ENCODE results near the gene NFE2L3. TPM values are rescaled to one million over a fixed set of nuclear protein-coding genes. Genes with fewer than 3 reads are reported as not detected.
"Not testable (repeated sequence)": the region's sequence is repeated elsewhere in the genome, so short reads cannot be mapped to it uniquely, and the experiment has no call there.

Gene NFE2L3, protein sequence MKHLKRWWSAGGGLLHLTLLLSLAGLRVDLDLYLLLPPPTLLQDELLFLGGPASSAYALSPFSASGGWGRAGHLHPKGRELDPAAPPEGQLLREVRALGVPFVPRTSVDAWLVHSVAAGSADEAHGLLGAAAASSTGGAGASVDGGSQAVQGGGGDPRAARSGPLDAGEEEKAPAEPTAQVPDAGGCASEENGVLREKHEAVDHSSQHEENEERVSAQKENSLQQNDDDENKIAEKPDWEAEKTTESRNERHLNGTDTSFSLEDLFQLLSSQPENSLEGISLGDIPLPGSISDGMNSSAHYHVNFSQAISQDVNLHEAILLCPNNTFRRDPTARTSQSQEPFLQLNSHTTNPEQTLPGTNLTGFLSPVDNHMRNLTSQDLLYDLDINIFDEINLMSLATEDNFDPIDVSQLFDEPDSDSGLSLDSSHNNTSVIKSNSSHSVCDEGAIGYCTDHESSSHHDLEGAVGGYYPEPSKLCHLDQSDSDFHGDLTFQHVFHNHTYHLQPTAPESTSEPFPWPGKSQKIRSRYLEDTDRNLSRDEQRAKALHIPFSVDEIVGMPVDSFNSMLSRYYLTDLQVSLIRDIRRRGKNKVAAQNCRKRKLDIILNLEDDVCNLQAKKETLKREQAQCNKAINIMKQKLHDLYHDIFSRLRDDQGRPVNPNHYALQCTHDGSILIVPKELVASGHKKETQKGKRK
- 25.8 TPM for polyA plus RNA-seq (2012; ENCODE audit: insufficient read depth, insufficient read length)

- H3K4me3 ChIP-seq (ENCODE audit: low read length): peak within 1 kb of the TSS; percentile 87
- DNase-seq (ENCODE audit: low read depth, low spot score): peak; percentile 76
Observed at GRCh38 chr7:26151953-26152781, at the start of gene NFE2L3. Gene NFE2L3, plus strand, starts transcription at chr7:26152198. Its CDS starts 301 bp downstream, at chr7:26152499.

DNA sequence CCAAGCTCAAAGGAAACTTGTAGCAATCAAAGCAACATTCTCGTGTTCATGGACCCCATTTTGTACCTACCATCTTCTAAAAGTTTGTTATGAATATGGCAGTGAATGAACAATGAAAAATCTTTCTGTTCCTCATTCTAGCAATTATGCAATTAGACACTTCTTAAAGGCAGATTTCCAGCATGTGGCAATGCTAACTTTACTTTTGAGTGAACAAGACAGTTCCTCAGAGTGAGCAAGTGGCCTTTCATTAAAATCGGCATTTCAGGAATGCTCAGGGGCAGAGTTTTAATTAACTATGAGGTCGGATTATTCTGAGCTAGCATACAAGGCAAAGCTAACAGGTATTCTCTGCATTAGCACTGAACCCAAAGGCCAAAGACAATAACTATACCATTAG is 48.4 kb upstream of the NFE2L3 start:
- no peak for DNase-seq (ENCODE audit: low read depth, low spot score)
- H3K4me3 ChIP-seq (ENCODE audit: low read length): no peak overlapping the region

- no peak overlapping the region for H3K4me3 ChIP-seq (ENCODE audit: low read length)
- DNase-seq (ENCODE audit: low read depth, low spot score): no peak
Observed at GRCh38 chr7:26105236-26105635, 46.8 kb upstream of the NFE2L3 start.

DNA sequence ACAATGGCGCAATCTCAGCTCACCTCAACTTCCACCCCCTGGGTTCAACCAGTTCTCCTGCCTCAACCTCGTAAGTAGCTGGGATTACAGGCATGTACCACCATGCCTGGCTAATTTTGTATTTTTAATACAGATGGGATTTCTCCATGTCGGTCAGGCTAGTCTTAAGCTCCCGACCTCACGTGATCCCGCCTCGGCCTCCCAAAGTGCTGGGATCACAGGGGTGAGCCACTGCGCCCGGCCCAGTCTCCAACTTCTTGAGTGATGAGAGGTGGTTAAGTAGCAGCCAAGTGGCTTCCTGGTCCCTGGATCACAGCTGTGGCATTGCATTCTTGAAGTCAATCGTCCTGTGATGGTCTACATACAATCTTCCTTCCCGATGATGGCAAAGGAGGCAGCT is 46.1 kb upstream of the NFE2L3 start:
- no peak overlapping the region for H3K4me3 ChIP-seq (ENCODE audit: low read length)
- no peak for DNase-seq (ENCODE audit: low read depth, low spot score)

DNA sequence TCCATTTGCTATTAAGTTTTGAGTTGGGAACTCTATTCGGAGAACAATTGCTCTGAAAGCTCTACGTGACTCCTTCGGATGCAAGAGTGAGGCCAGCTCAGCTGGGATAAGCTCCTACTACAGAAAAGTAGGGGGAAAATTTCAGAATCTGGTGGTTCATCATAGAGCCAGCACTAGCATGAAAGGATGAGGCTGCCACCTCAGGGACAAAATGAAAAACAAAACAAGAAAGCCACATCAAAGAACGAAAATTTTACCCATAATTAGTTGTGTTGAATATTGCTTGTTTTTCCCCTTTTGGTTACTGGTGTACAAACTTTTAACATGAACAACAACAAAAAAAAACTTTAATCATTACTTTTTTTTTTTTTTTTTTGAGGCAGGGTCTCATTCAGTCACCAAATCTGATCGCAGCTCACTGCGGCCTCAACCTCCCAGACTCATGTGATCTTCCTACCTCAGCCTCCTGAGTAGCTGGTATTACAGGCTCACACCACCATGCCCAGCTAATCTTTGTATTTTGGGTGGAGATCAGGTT is 39.7 kb upstream of the NFE2L3 start:
- no peak for DNase-seq (ENCODE audit: low read depth, low spot score)
- H3K4me3 ChIP-seq (ENCODE audit: low read length): no peak overlapping the region

- no peak overlapping the region for H3K4me3 ChIP-seq (ENCODE audit: low read length)
- no peak for DNase-seq (ENCODE audit: low read depth, low spot score)
Observed at GRCh38 chr7:26115650-26116049, 36.3 kb upstream of the NFE2L3 start.

- peak; percentile 21 for DNase-seq (ENCODE audit: low read depth, low spot score)
- H3K4me3 ChIP-seq (ENCODE audit: low read length): no peak overlapping the region
Observed at GRCh38 chr7:26117142-26117807, 34.7 kb upstream of the NFE2L3 start.

DNA sequence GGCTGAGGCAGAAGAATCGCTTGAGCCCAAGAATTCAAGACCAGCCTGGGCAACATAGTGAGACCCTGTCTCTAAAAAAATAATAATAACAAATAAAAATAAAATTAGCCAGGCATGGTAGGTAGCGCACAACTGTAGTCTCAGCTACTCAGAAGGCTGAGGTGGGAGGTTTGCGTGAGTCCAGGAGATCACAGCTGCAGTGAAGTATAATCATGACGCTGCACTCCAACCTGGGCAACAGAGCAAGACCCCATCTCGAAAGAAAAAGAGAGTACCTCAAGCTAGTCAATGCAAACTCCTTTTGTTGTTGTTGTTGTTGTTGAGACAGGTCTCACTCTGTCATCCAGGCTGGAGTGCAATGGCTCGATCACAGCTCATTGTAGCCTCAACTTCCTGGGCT is 34.0 kb upstream of the NFE2L3 start:
- no peak for DNase-seq (ENCODE audit: low read depth, low spot score)
- no peak overlapping the region for H3K4me3 ChIP-seq (ENCODE audit: low read length)

DNA sequence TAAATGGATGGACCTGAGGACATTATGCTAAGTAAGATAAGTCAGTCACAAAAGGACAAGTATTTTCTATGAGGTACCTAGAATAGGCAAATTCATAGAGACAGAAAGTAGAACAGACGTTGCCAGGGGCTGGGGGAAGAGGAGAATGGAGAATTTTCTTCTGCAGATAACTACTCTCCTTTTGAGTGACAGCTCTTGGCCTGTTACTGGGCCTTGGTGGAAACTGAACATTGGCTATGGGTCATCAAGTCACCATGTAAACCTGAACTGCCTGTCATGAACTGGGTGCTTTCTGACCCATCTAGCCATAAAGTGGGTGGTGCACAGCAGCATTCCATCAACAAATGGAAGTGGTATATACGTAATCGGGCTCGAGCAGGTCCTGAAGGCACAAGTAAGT is 29.3 kb upstream of the NFE2L3 start:
- DNase-seq (ENCODE audit: low read depth, low spot score): no peak

DNA sequence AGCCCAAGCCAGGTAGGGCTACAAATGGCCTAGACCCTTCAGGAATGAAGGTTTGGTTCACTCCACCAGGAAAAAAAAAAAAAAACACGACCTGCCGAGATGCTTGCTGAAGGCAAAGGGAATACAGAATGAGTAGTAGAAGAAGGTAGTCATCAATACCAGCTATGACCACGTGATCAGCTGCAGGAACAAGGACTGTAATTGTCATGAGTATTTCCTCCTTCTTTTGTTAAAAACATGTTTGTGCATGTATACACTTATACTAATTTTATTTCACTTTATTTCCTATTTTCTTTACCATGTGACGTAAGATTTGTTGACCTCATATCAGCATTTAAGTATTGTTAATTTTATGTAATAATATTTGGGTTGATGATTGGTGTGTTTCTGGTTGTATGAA is 27.2 kb upstream of the NFE2L3 start:
- not testable (repeated sequence) for DNase-seq (ENCODE audit: low read depth, low spot score); H3K4me3 ChIP-seq (ENCODE audit: low read length)

More for the DNA sequence above, 29.3 kb upstream of the NFE2L3 start:
- H3K4me3 ChIP-seq (ENCODE audit: low read length): no peak overlapping the region

DNA sequence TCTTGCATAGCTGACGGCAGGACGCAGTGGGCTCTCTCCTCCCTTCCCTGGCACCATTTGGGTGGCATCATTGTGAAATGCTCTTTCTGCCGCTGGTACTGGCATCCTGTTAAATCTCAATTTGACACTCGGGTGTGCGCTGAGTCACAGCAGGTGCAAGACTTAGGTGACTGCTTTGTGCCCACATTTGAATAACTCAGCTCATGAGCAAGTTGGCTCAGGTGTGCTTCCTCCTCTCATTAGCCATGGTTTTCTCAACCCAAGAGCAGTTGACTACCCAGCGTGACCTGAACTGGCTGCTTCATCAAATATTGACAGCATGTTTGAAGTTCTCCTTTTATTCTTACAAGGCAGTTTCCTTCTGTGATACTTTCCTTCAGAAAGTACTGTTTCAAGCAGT is 24.6 kb upstream of the NFE2L3 start:
- no peak overlapping the region for H3K4me3 ChIP-seq (ENCODE audit: low read length)
- no peak for DNase-seq (ENCODE audit: low read depth, low spot score)

GRCh38 chr7:26131056-26131589 is 20.9 kb upstream of the NFE2L3 start:
- DNase-seq (ENCODE audit: low read depth, low spot score): no peak
- no peak overlapping the region for H3K4me3 ChIP-seq (ENCODE audit: low read length)

DNA sequence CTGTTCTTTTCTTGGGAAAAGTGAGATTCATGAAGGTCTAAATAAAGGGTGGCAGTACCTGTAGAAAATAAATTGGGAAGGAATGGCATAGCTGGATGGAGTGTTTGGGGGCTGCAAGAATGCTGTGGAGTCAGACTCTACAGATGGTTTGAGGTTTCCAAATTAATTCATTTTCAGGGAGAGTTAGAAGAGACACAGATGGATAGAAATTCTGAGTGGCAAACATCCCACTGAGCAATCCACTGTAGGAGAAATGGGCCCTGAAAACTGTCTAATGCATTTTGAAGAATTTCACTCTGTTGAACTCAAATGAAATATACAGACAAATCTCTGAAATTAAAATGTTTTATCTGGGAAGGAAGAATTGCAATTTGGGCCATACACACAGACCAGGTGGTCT is 16.9 kb upstream of the NFE2L3 start:
- DNase-seq (ENCODE audit: low read depth, low spot score): no peak
- no peak overlapping the region for H3K4me3 ChIP-seq (ENCODE audit: low read length)

DNA sequence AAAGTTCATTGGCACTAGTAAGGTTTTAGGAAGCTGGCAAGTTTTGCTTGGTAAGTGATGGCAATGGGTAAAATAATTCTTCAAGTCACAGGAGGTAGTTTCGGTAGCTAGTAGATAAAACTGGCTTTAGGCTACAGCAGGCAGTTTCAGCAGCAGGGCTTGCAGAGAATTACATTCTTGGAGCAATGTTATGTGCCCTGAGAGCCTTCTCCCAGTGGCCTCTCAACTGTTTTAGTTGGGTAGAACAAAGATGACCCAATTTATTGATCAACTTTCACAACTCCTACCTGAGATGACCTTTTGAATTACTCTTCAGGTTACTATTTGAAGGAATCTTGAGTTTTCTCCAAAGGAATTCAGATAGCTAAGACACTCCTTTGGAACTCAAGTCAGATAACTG is 16.4 kb upstream of the NFE2L3 start:
- no peak for DNase-seq (ENCODE audit: low read depth, low spot score)
- no peak overlapping the region for H3K4me3 ChIP-seq (ENCODE audit: low read length)

- no peak overlapping the region for H3K4me3 ChIP-seq (ENCODE audit: low read length)
- DNase-seq (ENCODE audit: low read depth, low spot score): no peak
Observed at GRCh38 chr7:26136831-26137230, 15.2 kb upstream of the NFE2L3 start.

DNA sequence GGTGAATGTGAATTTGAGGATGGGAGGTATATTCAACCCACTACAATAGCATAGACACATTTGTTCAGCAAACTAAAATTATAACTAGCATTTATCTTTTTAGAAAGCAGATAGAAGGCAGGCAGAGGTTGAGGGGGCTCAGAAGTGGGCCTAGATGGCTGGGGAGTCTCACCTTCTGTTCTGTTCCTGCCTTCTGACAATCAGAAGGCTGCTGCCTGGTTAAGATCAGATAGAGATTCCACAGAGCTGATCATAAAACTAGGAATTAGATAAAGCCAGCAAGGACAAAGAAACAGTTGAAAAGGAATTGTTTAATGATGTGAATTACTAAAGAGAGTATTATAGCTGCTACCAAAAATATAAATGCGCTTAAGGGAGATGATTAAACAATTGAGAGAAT is 11.6 kb upstream of the NFE2L3 start:
- H3K4me3 ChIP-seq (ENCODE audit: low read length): no peak overlapping the region
- no peak for DNase-seq (ENCODE audit: low read depth, low spot score)

- DNase-seq (ENCODE audit: low read depth, low spot score): no peak
- H3K4me3 ChIP-seq (ENCODE audit: low read length): no peak overlapping the region
Observed at GRCh38 chr7:26141077-26141476, 10.9 kb upstream of the NFE2L3 start.

DNA sequence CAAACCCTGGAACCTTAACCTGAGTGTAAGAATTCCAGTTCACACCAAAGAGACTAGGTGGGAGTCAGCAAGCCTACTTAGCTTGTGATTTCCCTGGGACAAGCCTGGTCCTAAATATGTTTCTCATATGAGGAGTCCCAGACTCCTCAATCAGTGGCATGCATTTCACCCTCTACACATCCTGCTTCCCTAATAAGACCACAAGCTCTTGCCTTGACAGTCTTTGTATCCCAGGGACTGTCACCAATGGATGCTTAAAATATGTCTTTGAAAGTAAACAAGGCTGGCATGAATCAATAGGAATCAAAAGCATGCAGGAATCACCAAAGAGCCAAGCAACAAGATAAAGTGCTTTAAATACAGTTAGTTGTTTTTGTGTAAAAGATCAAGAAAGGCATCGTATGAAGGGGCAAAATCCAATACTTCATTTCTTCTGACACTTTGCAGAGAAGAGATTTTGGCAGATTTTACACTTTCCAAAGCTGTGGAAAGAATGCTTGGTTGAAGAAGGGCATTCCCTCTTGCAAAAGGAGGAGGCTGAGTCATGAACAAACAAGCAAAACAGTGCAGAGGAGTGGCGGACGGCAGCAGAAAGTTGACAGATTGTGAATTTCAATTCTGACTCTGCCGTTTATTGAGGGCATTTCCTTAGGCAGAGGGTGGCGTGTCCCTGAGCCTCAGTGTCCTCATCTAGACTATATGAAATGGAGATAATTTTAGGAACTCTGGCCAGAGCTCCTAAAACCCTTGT is 8.5 kb upstream of the NFE2L3 start:
- DNase-seq (ENCODE audit: low read depth, low spot score): no peak
- H3K4me3 ChIP-seq (ENCODE audit: low read length): no peak overlapping the region
